ENCODE measurements around the gene TTLL7. TPM values are rescaled to one million over a fixed set of nuclear protein-coding genes. Genes with fewer than 3 reads are reported as not detected.
A peak's percentile ranks its signal among the peaks of the same experiment; 100 is the strongest.

Gene TTLL7
- total RNA-seq, 1 experiment from 2014 or later: 6.6 TPM

DNA sequence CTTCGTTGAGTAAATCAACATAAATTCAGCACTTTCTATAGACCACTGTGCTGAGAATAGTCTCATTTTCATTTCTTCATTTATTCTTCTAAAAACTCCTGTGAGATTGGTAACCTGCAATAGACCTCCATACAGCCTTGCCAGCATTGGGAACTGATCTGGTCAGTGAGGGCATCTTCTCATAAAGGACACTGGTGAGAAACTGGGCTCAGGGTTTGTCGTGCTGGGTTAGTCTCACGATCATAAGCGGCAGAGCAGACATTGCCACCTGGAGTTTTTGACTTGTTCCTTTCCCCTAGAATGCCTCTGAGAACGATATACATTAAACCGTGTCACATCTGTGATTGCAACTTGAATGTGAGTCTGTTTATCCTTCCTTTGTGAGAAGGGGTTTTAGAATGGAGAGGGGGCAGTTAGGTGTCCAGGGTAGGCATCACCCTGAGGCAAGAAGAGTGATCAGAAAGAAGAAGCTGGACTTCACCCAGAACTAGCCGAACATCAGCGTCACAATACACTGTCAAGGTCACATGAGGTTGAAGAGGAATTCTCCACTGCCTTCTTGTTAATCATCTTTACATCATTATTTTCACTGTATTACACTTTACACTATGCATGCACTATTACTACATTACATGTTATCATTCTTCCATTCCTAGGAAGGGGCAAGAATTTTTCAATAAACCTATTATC is 1.4 kb upstream of the TTLL7 start:
- Histone ChIP-seq H3K56ac (ENCODE audit: insufficient read length, low read depth, low read length) (no peak overlapping the region), H3K9me3 (ENCODE audit: control insufficient read depth, low read depth, low read length) (no peaks in the 10 kb centered on the region), H2BK12ac (ENCODE audit: insufficient read length, low read depth, low read length) (no peak overlapping the region), H3K79me1 (ENCODE audit: insufficient read depth, low read depth, low read length, poor library complexity, severe bottlenecking) (no peaks in the 10 kb centered on the region), H3K4me2 (ENCODE audit: insufficient read depth, insufficient read length, low read length) (no peak overlapping the region), H2BK20ac (ENCODE audit: low read depth, low read length, poor library complexity, severe bottlenecking) (no peak overlapping the region), H3K4me1 (ENCODE audit: insufficient read depth, low read length) (no peaks in the 10 kb centered on the region), H4K8ac (replicated peaks; ENCODE audit: insufficient read length, low read depth, low read length) (no peak overlapping the region), H4K5ac (ENCODE audit: insufficient read length, low read depth, low read length) (no peak overlapping the region), H2BK15ac (ENCODE audit: low read depth, low read length) (no peak overlapping the region), H3K14ac (ENCODE audit: insufficient read depth, low read length) (no peak overlapping the region), H3K18ac (ENCODE audit: insufficient read length, low read depth, low read length) (no peak overlapping the region), H3K27me3 (ENCODE audit: insufficient read depth, low read length) (peaks cover 13% of the 10 kb centered on the region; the same call in 1 of the 2 replicates), H3K9ac (ENCODE audit: extremely low read depth, insufficient read length, low read length) (no peak overlapping the region), H2BK5ac (ENCODE audit: insufficient read length, low read length) (no peak overlapping the region), H3K79me2 (ENCODE audit: insufficient read depth, low read length) (no peaks in the 10 kb centered on the region), H2AFZ (ENCODE audit: low read length) (no peak overlapping the region), H3T11ph (ENCODE audit: low read length) (no peak overlapping the region), H2AK5ac (ENCODE audit: insufficient read length, low read length) (no peak overlapping the region), H3K23me2 (ENCODE audit: insufficient read length, low read depth, low read length, poor library complexity, severe bottlenecking) (no peaks in the 10 kb centered on the region), H4K91ac (ENCODE audit: insufficient read length, low read depth, low read length) (no peak overlapping the region), H3K4ac (ENCODE audit: low read depth, low read length) (no peak overlapping the region), H3K23ac (ENCODE audit: insufficient read length, low read depth, low read length) (no peak overlapping the region), H3K27ac (ENCODE audit: insufficient read length, low read depth, low read length) (no peak overlapping the region), H2BK120ac (ENCODE audit: low read depth, low read length, poor library complexity, severe bottlenecking) (no peak overlapping the region), H4K20me1 (ENCODE audit: control insufficient read depth, insufficient read depth, insufficient read length) (no peaks in the 10 kb centered on the region)
- no peaks in the 10 kb centered on the region for H3K9me3 Mint-ChIP-seq
- no CpG with 5 or more reads among the region's 8 CpGs for whole genome bisulfite sequencing (ENCODE audit: extremely low coverage, insufficient read length, low lambda C conversion rate)
- peak overlapping the region; percentile 62 to 81 for H3K4me3 Mint-ChIP-seq
- H3K4me1 Mint-ChIP-seq: peaks cover 10% of the 10 kb centered on the region in 2 experiments
- peaks cover 88% of the 10 kb centered on the region for H3K27me3 Mint-ChIP-seq (ENCODE audit: low read depth)
- no peak for TF ChIP-seq CTCF (conservative IDR thresholded peaks at IDR 0.05)
- no peak overlapping the region for H3K27ac Mint-ChIP-seq
- H3K36me3 Mint-ChIP-seq (ENCODE audit: insufficient read depth in 1 of 3, low read depth in 3 of 3): no peaks in the 10 kb centered on the region
- no peak for DNase-seq
